UCSD-AML1 (cell line): ENCODE data around the gene TCF25.

Source experiments
- DNase-seq: peaks from one replicate; lab custom pipeline; 2025; ENCODE audit not compliant: unreplicated experiment; lab: John Stamatoyannopoulos, UW

The TCF25 gene

GRCh38 chr16:89844739-89845339, 28.6 kb upstream of the TCF25 start:
- no peak for DNase-seq

- peak; percentile 55 for DNase-seq
These were observed 28.0 kb upstream of the TCF25 start for GRCh38 chr16:89845417-89845816.

- DNase-seq: no peak
These were observed 26.1 kb upstream of the TCF25 start for GRCh38 chr16:89847051-89847939.

- no peak for DNase-seq
These were observed 25.5 kb upstream of the TCF25 start for GRCh38 chr16:89847940-89848297.

GRCh38 chr16:89848974-89849373, 24.4 kb upstream of the TCF25 start:
- DNase-seq: no peak

GRCh38 chr16:89853306-89853993, 19.9 kb upstream of the TCF25 start:
- DNase-seq: no peak

GRCh38 chr16:89855301-89855945, 18.0 kb upstream of the TCF25 start:
- DNase-seq: no peak

GRCh38 chr16:89855986-89856385, 17.4 kb upstream of the TCF25 start:
- DNase-seq: no peak

GRCh38 chr16:89858973-89859614, 14.3 kb upstream of the TCF25 start:
- no peak for DNase-seq

GRCh38 chr16:89859615-89860007, 13.8 kb upstream of the TCF25 start:
- DNase-seq: no peak

- peak; percentile 75 for DNase-seq
These were observed 12.6 kb upstream of the TCF25 start for GRCh38 chr16:89860747-89861304.

- DNase-seq: no peak
These were observed 11.7 kb upstream of the TCF25 start for GRCh38 chr16:89861648-89862047.

GRCh38 chr16:89862732-89863131, 10.7 kb upstream of the TCF25 start:
- no peak for DNase-seq

- DNase-seq: peak; percentile 40
These were observed 9.5 kb upstream of the TCF25 start for GRCh38 chr16:89863741-89864526.

- no peak for DNase-seq
These were observed 8.9 kb upstream of the TCF25 start for GRCh38 chr16:89864527-89864820.

GRCh38 chr16:89867918-89868317, 5.5 kb upstream of the TCF25 start:
- DNase-seq: no peak

GRCh38 chr16:89869911-89870310, 3.5 kb upstream of the TCF25 start:
- no peak for DNase-seq

- no peak for DNase-seq
These were observed 3.0 kb upstream of the TCF25 start for GRCh38 chr16:89870440-89870839.

- DNase-seq: no peak
These were observed 1.5 kb upstream of the TCF25 start for GRCh38 chr16:89871895-89872294.
